Measurements from ENCODE around the gene CDKAL1.

DNA sequence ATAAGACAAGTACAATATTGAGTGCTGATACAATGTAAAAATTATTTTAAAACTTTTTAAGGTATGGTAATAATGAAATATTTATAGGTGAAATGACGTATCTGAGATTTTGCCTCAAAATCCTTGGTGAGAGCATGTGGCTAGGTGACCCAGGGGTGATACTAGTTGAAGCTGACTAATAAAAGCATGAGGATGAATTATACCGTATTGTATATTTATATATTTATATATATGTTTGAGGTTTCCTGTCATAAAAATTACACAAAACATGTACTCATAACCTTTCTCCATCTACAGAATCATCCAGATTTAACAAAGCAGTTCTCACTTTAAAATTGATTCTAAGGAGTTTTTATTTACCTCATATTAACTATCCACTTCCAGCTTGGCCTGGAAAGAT, 358.1 kb downstream of the CDKAL1 start:
- no peak for TF ChIP-seq POLR2AphosphoS2 (IDR thresholded peaks at IDR 0.05; ENCODE audit: low read depth, low read length)
- TF ChIP-seq, protein P1, sequence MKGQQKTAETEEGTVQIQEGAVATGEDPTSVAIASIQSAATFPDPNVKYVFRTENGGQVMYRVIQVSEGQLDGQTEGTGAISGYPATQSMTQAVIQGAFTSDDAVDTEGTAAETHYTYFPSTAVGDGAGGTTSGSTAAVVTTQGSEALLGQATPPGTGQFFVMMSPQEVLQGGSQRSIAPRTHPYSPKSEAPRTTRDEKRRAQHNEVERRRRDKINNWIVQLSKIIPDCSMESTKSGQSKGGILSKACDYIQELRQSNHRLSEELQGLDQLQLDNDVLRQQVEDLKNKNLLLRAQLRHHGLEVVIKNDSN (IDR thresholded peaks at IDR 0.05; ENCODE audit: borderline replicate concordance, extremely low read length, insufficient read depth, low read depth, low read length), result no peak
